HG03460 (cell line): Measurements from ENCODE around the gene SAFB2.

ENCODE experiments used
- ATAC-seq: cut with Tn5 transposase; IDR thresholded peaks from one replicate; pipeline ENCODE4 v1.9.1; 2021; ENCODE audit not compliant: unreplicated experiment

SAFB2 gene

GRCh38 chr19:5622465-5623396 is at the start of gene SAFB2, which contains the start of gene SAFB:
TSS of gene SAFB2 (minus strand) at chr19:5622776. CDS start at chr19:5622715, 61 bp downstream.
TSS of gene SAFB (plus strand) at chr19:5623083. CDS start at chr19:5623206, 123 bp downstream.
- peak; percentile 73 for ATAC-seq

GRCh38 chr19:5671600-5671999 is 49.0 kb upstream of the SAFB2 start:
- no peak for ATAC-seq

GRCh38 chr19:5669212-5669611 is 46.6 kb upstream of the SAFB2 start:
- no peak for ATAC-seq

GRCh38 chr19:5667751-5668271 is 45.2 kb upstream of the SAFB2 start:
- no peak for ATAC-seq

GRCh38 chr19:5666921-5667610 is 44.5 kb upstream of the SAFB2 start:
- no peak for ATAC-seq

GRCh38 chr19:5665781-5666513 is 43.4 kb upstream of the SAFB2 start:
- no peak for ATAC-seq

GRCh38 chr19:5664515-5664914 is 41.9 kb upstream of the SAFB2 start:
- ATAC-seq: no peak

- no peak for ATAC-seq
These were observed 41.3 kb upstream of the SAFB2 start for GRCh38 chr19:5663904-5664303.

- ATAC-seq: no peak
These were observed 38.9 kb upstream of the SAFB2 start for GRCh38 chr19:5661483-5661882.

GRCh38 chr19:5655412-5655811 is 32.8 kb upstream of the SAFB2 start:
- ATAC-seq: no peak

- no peak for ATAC-seq
These were observed 32.4 kb upstream of the SAFB2 start for GRCh38 chr19:5654931-5655330.

GRCh38 chr19:5652261-5652660 is 29.7 kb upstream of the SAFB2 start:
- ATAC-seq: no peak

- no peak for ATAC-seq
These were observed 28.8 kb upstream of the SAFB2 start for GRCh38 chr19:5651361-5651760.

- no peak for ATAC-seq
These were observed 25.9 kb upstream of the SAFB2 start for GRCh38 chr19:5648464-5648863.

GRCh38 chr19:5646703-5647102 is 24.1 kb upstream of the SAFB2 start:
- no peak for ATAC-seq

GRCh38 chr19:5645409-5645808 is 22.8 kb upstream of the SAFB2 start:
- no peak for ATAC-seq

- no peak for ATAC-seq
These were observed 21.5 kb upstream of the SAFB2 start for GRCh38 chr19:5644037-5644436.

GRCh38 chr19:5643060-5643459 is 20.5 kb upstream of the SAFB2 start:
- no peak for ATAC-seq

- ATAC-seq: no peak
These were observed 19.6 kb upstream of the SAFB2 start for GRCh38 chr19:5642204-5642603.

GRCh38 chr19:5641171-5641570 is 18.6 kb upstream of the SAFB2 start:
- no peak for ATAC-seq

- ATAC-seq: no peak
These were observed 15.4 kb upstream of the SAFB2 start for GRCh38 chr19:5637971-5638370.
